Activated CD4-positive, alpha-beta T cell treated with anti-CD3 and anti-CD28 coated beads, Interleukin-2, amount 10 ng/mL, durations not matched to agents 24 days and 14 days (primary cell): ENCODE data around the gene VPS33B. TPM values are rescaled to one million over a fixed set of nuclear protein-coding genes. Genes with fewer than 3 reads are reported as not detected.
"Not testable (repeated sequence)": the region's sequence is repeated elsewhere in the genome, so short reads cannot be mapped to it uniquely, and the experiment has no call there.

Experiments
- DNase-seq: peaks from one replicate; pipeline ENCODE4 v3.0.0; 2022
- H3K27ac Mint-ChIP-seq: one replicate; pipeline ENCODE4 v1.8.0; 2022; ENCODE audit warnings: mild to moderate bottlenecking, mixed read lengths
- H3K27me3 Mint-ChIP-seq: one replicate; pipeline ENCODE4 v1.8.0; 2022; ENCODE audit warnings: mixed read lengths
- H3K36me3 Mint-ChIP-seq: one replicate; pipeline ENCODE4 v1.8.0; 2022; ENCODE audit warnings: low read depth, mild to moderate bottlenecking, mixed read lengths
- H3K4me1 Mint-ChIP-seq: one replicate; pipeline ENCODE4 v1.8.0; 2021; ENCODE audit warnings: mixed read lengths
- H3K4me3 Mint-ChIP-seq: one replicate; pipeline ENCODE4 v1.8.0; 2022; ENCODE audit warnings: mild to moderate bottlenecking, moderate library complexity, mixed read lengths
- H3K9me3 Mint-ChIP-seq: one replicate; pipeline ENCODE4 v1.8.0; 2021; ENCODE audit warnings: mixed read lengths
- intact Hi-C: fragments of 100-400 bp; cut with micrococcal nuclease; formaldehyde crosslinking; loops from one replicate; pipeline ENCODE4 v1.15.1; 2023
- total RNA-seq: library from RNA; stranded (reverse); gene quantifications from 2 replicates; pipeline ENCODE4 v1.2.3, GENCODE V29; 2022

VPS33B gene
- total RNA-seq, 1 donor from 2014 or later = 19.5 TPM

GRCh38 chr15:91017716-91018115 is 4.7 kb downstream of the VPS33B start:
- Mint-ChIP-seq H3K27me3 (no peaks in the 10 kb centered on the region), H3K9me3 (no peaks in the 10 kb centered on the region), H3K4me1 (peaks cover 34% of the 10 kb centered on the region), H3K27ac (peak overlapping the region; percentile 56), H3K4me3 (no peak overlapping the region), H3K36me3 (peaks cover 31% of the 10 kb centered on the region)
- DNase-seq = no peak
- intact Hi-C loops = loop anchor here (1.0 kb wide), 1 partner anchor 58 kb away; no protein-coding TSS in a partner anchor

GRCh38 chr15:91013701-91014100 is 8.7 kb downstream of the VPS33B start:
- intact Hi-C loops, H3K27me3 Mint-ChIP-seq, H3K27ac Mint-ChIP-seq, H3K9me3 Mint-ChIP-seq, DNase-seq, H3K4me3 Mint-ChIP-seq: not testable (repeated sequence)
- H3K4me1 Mint-ChIP-seq = peaks cover 15% of the 10 kb centered on the region
- H3K36me3 Mint-ChIP-seq = peaks cover 43% of the 10 kb centered on the region

GRCh38 chr15:91007266-91007665 is 15.1 kb downstream of the VPS33B start:
- peaks cover 53% of the 10 kb centered on the region for H3K36me3 Mint-ChIP-seq
- no peak overlapping the region for H3K4me3 Mint-ChIP-seq
- no peak for DNase-seq
- no peak overlapping the region for H3K27ac Mint-ChIP-seq
- no peaks in the 10 kb centered on the region for H3K9me3 Mint-ChIP-seq
- H3K27me3 Mint-ChIP-seq = no peaks in the 10 kb centered on the region
- intact Hi-C loops = no loop called here
- H3K4me1 Mint-ChIP-seq = peaks cover 1% of the 10 kb centered on the region

- intact Hi-C loops = no loop called here
- Mint-ChIP-seq H3K27ac (no peak overlapping the region), H3K27me3 (no peaks in the 10 kb centered on the region), H3K4me1 (peaks cover 4% of the 10 kb centered on the region), H3K4me3 (no peak overlapping the region), H3K36me3 (peaks cover 57% of the 10 kb centered on the region), H3K9me3 (no peaks in the 10 kb centered on the region)
- no peak for DNase-seq
Measured at GRCh38 chr15:91001209-91001608, 21.2 kb downstream of the VPS33B start.

GRCh38 chr15:90998737-90999136 is 23.7 kb downstream of the VPS33B start:
- Mint-ChIP-seq H3K4me1 (peaks cover 10% of the 10 kb centered on the region), H3K4me3 (no peak overlapping the region), H3K27me3 (no peaks in the 10 kb centered on the region), H3K27ac (no peak overlapping the region), H3K36me3 (peaks cover 42% of the 10 kb centered on the region), H3K9me3 (no peaks in the 10 kb centered on the region)
- no peak for DNase-seq
- intact Hi-C loops = no loop called here

- no peaks in the 10 kb centered on the region for H3K27me3 Mint-ChIP-seq
- no peaks in the 10 kb centered on the region for H3K9me3 Mint-ChIP-seq
- H3K27ac Mint-ChIP-seq = peak within 1 kb of the TSS; percentile 100
- H3K4me3 Mint-ChIP-seq = peak within 1 kb of the TSS; percentile 100
- peaks cover 23% of the 10 kb centered on the region for H3K36me3 Mint-ChIP-seq
- intact Hi-C loops = loop anchor here (1.0 kb wide), 3 partner anchors 28 to 62 kb away; partner anchors contain the start of genes HDDC3, RCCD1 and VPS33B
- DNase-seq = peak; percentile 100
- H3K4me1 Mint-ChIP-seq = peaks cover 27% of the 10 kb centered on the region
Measured at GRCh38 chr15:90994417-90995311, 27.7 kb downstream of the VPS33B start, which contains the start of gene PRC1. Gene PRC1, minus strand, starts transcription at chr15:90994535. Its CDS starts 118 bp downstream, at chr15:90994417.

- DNase-seq = no peak
- Mint-ChIP-seq H3K9me3 (no peaks in the 10 kb centered on the region), H3K4me1 (peaks cover 27% of the 10 kb centered on the region), H3K4me3 (peak overlapping the region; percentile 100), H3K36me3 (peaks cover 18% of the 10 kb centered on the region), H3K27me3 (no peaks in the 10 kb centered on the region), H3K27ac (peak overlapping the region; percentile 100)
- intact Hi-C loops = loop anchor here (1.0 kb wide), 3 partner anchors 28 to 62 kb away; partner anchors contain the start of genes HDDC3, RCCD1 and VPS33B
Measured at GRCh38 chr15:90994059-90994416, 28.4 kb downstream of the VPS33B start.

GRCh38 chr15:90991587-90992285 is 30.7 kb downstream of the VPS33B start:
- intact Hi-C loops = no loop called here
- H3K4me3 Mint-ChIP-seq = peak overlapping the region; percentile 36
- peak overlapping the region; percentile 15 for H3K27ac Mint-ChIP-seq
- peaks cover 40% of the 10 kb centered on the region for H3K4me1 Mint-ChIP-seq
- no peak for DNase-seq
- H3K36me3 Mint-ChIP-seq = peaks cover 9% of the 10 kb centered on the region
- no peaks in the 10 kb centered on the region for H3K9me3 Mint-ChIP-seq
- no peaks in the 10 kb centered on the region for H3K27me3 Mint-ChIP-seq

GRCh38 chr15:90990446-90990845 is 31.9 kb downstream of the VPS33B start:
- Mint-ChIP-seq H3K4me1 (peaks cover 44% of the 10 kb centered on the region), H3K27me3 (no peaks in the 10 kb centered on the region), H3K4me3 (no peak overlapping the region), H3K9me3 (no peaks in the 10 kb centered on the region), H3K36me3 (peaks cover 13% of the 10 kb centered on the region), H3K27ac (no peak overlapping the region)
- intact Hi-C loops = no loop called here
- no peak for DNase-seq

GRCh38 chr15:90989040-90989768 is 33.2 kb downstream of the VPS33B start:
- Mint-ChIP-seq H3K4me1 (peaks cover 42% of the 10 kb centered on the region), H3K9me3 (no peaks in the 10 kb centered on the region), H3K27me3 (no peaks in the 10 kb centered on the region), H3K36me3 (peaks cover 18% of the 10 kb centered on the region), H3K4me3 (no peak overlapping the region), H3K27ac (peak overlapping the region; percentile 43)
- no peak for DNase-seq
- intact Hi-C loops = no loop called here

- Mint-ChIP-seq H3K27ac (peak overlapping the region; percentile 43), H3K36me3 (peaks cover 27% of the 10 kb centered on the region), H3K4me1 (peaks cover 44% of the 10 kb centered on the region), H3K9me3 (no peaks in the 10 kb centered on the region), H3K27me3 (no peaks in the 10 kb centered on the region), H3K4me3 (peak overlapping the region; percentile 18)
- intact Hi-C loops = no loop called here
- no peak for DNase-seq
Measured at GRCh38 chr15:90988296-90988695, 34.1 kb downstream of the VPS33B start.

- Mint-ChIP-seq H3K36me3 (peaks cover 32% of the 10 kb centered on the region), H3K4me1 (peaks cover 47% of the 10 kb centered on the region), H3K9me3 (no peaks in the 10 kb centered on the region), H3K27ac (peak overlapping the region; percentile 49), H3K4me3 (no peak overlapping the region), H3K27me3 (no peaks in the 10 kb centered on the region)
- intact Hi-C loops = no loop called here
- DNase-seq = no peak
Measured at GRCh38 chr15:90987561-90988141, 34.7 kb downstream of the VPS33B start.

GRCh38 chr15:90986790-90987507 is 35.4 kb downstream of the VPS33B start:
- DNase-seq = no peak
- H3K4me3 Mint-ChIP-seq = no peak overlapping the region
- H3K27ac Mint-ChIP-seq = peak overlapping the region; percentile 72
- H3K4me1 Mint-ChIP-seq = peaks cover 47% of the 10 kb centered on the region
- no peaks in the 10 kb centered on the region for H3K27me3 Mint-ChIP-seq
- no peaks in the 10 kb centered on the region for H3K9me3 Mint-ChIP-seq
- H3K36me3 Mint-ChIP-seq = peaks cover 35% of the 10 kb centered on the region
- intact Hi-C loops = no loop called here
